OCI-LY7 (cell line): ENCODE measurements around the gene BTF3. TPM values are rescaled to one million over a fixed set of nuclear protein-coding genes. Genes with fewer than 3 reads are reported as not detected.

Experiments used
- BruUV-seq: library from RNA; stranded (reverse); fragments of 400-500 nt; replicated peaks from 2 replicates; lab custom pipeline; 2021; lab: Mats Ljungman, UMichigan
- CTCF ChIA-PET: fragments of 300-600 bp; sonication (Branson Sonifier 250); formaldehyde crosslinking; loops from one replicate; lab custom pipeline; 2022; ENCODE audit warnings: antibody characterized with exemption; ENCODE audit not compliant: unreplicated experiment; lab: Charles Lee
- POLR2A ChIA-PET: fragments of 300-600 bp; sonication (Branson Sonifier 250); formaldehyde crosslinking; loops from one replicate; lab custom pipeline; 2022; ENCODE audit warnings: antibody characterized with exemption; lab: Charles Lee
- DNase-seq: peaks from one replicate; pipeline ENCODE4 v3.0.0-alpha.2; 2015; ENCODE audit warnings: low spot score
- H2AFZ ChIP-seq: fragments of 200-600 bp; sonication (generic), shearing (Covaris generic); 2 replicates; pipeline ENCODE4 v1.6.1; 2014; ENCODE audit warnings: mild to moderate bottlenecking, antibody characterized with exemption, low read length, moderate library complexity
- H3K27ac ChIP-seq: fragments of 200-600 bp; sonication (generic); 2 replicates; pipeline ENCODE4 v1.5.1; 2014; ENCODE audit warnings: mixed run types, low read depth, mild to moderate bottlenecking, moderate library complexity, low read length, inconsistent platforms; ENCODE audit not compliant: poor library complexity, severe bottlenecking
- H3K36me3 ChIP-seq: fragments of 200-600 bp; sonication (generic); 2 replicates; pipeline ENCODE4 v1.6.1; 2014; ENCODE audit warnings: mild to moderate bottlenecking, antibody characterized with exemption, low read length, moderate library complexity, mixed read lengths; ENCODE audit not compliant: insufficient read depth
- H3K4me1 ChIP-seq: fragments of 200-600 bp; sonication (generic); 2 replicates; pipeline ENCODE4 v1.5.1; 2014; ENCODE audit warnings: mild to moderate bottlenecking, low read length; ENCODE audit not compliant: insufficient read depth, poor library complexity, severe bottlenecking
- H3K4me2 ChIP-seq: fragments of 200-600 bp; sonication (generic); 2 replicates; pipeline ENCODE4 v1.6.1; 2014; ENCODE audit warnings: mild to moderate bottlenecking, low read length
- H3K4me3 ChIP-seq: fragments of 200-600 bp; sonication (generic); 2 replicates; pipeline ENCODE4 v1.5.1; 2014; ENCODE audit warnings: mild to moderate bottlenecking, low read depth, low read length; ENCODE audit not compliant: poor library complexity, severe bottlenecking
- H3K79me2 ChIP-seq: fragments of 200-600 bp; sonication (generic); 2 replicates; pipeline ENCODE4 v1.6.1; 2016; ENCODE audit warnings: low read depth, mild to moderate bottlenecking, low read length, moderate library complexity, mixed read lengths; ENCODE audit not compliant: insufficient read depth
- H3K9me2 ChIP-seq: fragments of 200-600 bp; sonication (generic); 2 replicates; pipeline ENCODE4 v1.6.1; 2016; ENCODE audit warnings: mild to moderate bottlenecking, low read length, mixed read lengths; ENCODE audit not compliant: insufficient read depth
- H3K9me3 ChIP-seq: fragments of 200-600 bp; sonication (generic); 2 replicates; pipeline ENCODE4 v1.6.1; 2014; ENCODE audit warnings: mild to moderate bottlenecking, mixed run types, low read length, mixed read lengths
- H4K20me1 ChIP-seq: fragments of 200-600 bp; sonication (generic); 2 replicates; pipeline ENCODE4 v1.6.1; 2014; ENCODE audit warnings: mild to moderate bottlenecking, antibody characterized with exemption, low read length, moderate library complexity, mixed read lengths; ENCODE audit not compliant: insufficient read depth
- EZH2phosphoT487 ChIP-seq: fragments of 200-600 bp; sonication (generic); IDR thresholded peaks from 2 replicates; pipeline ENCODE4 v1.6.1; 2018; ENCODE audit warnings: low read depth, borderline replicate concordance, mild to moderate bottlenecking, mixed run types, antibody characterized with exemption, low read length, moderate library complexity, mixed read lengths
- intact Hi-C: fragments of 100-400 bp; cut with micrococcal nuclease; formaldehyde crosslinking; loops from one replicate; pipeline ENCODE4 v1.10.0; 2022; ENCODE audit not compliant: unreplicated experiment
- total RNA-seq, 2 experiments: library from RNA; depleted of rRNA in 1 of 2; stranded (reverse); fragments of >200 nt in 1 of 2; shearing (Covaris generic) in 1 of 2; gene quantifications; 2 replicates each; pipeline ENCODE4 v1.2.3, GENCODE V29; 2014 to 2022
- TF ChIP-seq, protein P1 (sequence below): fragments of 200-600 bp; sonication (generic); conservative IDR thresholded peaks from 2 replicates; pipeline ENCODE4 v1.5.1; 2014; ENCODE audit warnings: mild to moderate bottlenecking, antibody characterized with exemption, low read length, moderate library complexity, mixed read lengths

The BTF3 gene
- total RNA-seq, 2 experiments from 2014 or later = 350 to 736 TPM

DNA sequence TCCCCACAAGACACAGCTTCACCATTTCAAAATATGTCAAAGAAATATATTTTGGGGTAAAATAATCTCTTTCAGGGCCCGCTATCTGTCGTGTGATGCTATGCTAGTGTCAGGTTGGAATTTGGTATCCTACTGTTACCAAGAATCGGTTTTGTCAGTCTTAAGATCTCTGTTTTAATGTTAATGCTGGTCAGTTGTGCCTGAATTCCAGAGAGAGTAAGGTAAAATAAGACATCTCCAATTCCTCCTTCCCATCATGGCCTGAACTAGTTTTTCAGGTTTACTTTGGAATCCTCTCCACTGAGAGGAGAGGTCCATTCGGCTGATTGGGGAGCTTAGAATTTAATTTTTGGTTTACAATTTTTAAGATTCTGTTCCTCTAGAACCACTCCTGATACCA lies 10.4 kb upstream of the BTF3 start:
- Histone ChIP-seq H3K36me3 (no peaks in the 10 kb centered on the region), H2AFZ (no peak overlapping the region), H3K4me1 (no peaks in the 10 kb centered on the region), H3K79me2 (no peaks in the 10 kb centered on the region), H3K9me3 (no peaks in the 10 kb centered on the region), H4K20me1 (no peaks in the 10 kb centered on the region), H3K9me2 (no peaks in the 10 kb centered on the region), H3K4me2 (no peak overlapping the region), H3K4me3 (no peak overlapping the region), H3K27ac (no peak overlapping the region)
- TF ChIP-seq, protein P1, sequence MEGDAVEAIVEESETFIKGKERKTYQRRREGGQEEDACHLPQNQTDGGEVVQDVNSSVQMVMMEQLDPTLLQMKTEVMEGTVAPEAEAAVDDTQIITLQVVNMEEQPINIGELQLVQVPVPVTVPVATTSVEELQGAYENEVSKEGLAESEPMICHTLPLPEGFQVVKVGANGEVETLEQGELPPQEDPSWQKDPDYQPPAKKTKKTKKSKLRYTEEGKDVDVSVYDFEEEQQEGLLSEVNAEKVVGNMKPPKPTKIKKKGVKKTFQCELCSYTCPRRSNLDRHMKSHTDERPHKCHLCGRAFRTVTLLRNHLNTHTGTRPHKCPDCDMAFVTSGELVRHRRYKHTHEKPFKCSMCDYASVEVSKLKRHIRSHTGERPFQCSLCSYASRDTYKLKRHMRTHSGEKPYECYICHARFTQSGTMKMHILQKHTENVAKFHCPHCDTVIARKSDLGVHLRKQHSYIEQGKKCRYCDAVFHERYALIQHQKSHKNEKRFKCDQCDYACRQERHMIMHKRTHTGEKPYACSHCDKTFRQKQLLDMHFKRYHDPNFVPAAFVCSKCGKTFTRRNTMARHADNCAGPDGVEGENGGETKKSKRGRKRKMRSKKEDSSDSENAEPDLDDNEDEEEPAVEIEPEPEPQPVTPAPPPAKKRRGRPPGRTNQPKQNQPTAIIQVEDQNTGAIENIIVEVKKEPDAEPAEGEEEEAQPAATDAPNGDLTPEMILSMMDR = no peak
- TF ChIP-seq EZH2phosphoT487 = no peak
- ChIA-PET POLR2A (no interaction called here), CTCF (no interaction called here)
- BruUV-seq = no TSS peak
- DNase-seq = no peak
- intact Hi-C loops = no loop called here

DNA sequence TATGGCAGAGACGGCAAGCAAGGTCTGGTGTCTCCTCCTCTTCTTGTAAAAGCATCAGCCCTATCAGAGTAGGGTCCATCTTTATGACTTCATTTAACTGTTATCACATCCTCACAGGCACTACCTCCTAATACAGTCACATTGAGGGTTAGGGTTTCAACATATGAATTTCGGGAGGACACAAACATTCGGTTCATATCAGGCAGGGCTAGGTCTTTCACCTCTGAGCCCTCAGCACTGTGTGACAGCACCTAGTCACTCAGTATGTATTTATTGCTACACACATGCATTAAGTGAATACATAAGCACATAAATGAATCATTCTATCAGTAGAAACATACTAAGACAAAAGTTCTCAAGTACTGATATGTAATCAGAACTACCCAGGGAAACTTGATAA lies 9.4 kb upstream of the BTF3 start:
- H3K9me3 ChIP-seq = no peaks in the 10 kb centered on the region
- ChIA-PET CTCF (no interaction called here), POLR2A (no interaction called here)

DNA sequence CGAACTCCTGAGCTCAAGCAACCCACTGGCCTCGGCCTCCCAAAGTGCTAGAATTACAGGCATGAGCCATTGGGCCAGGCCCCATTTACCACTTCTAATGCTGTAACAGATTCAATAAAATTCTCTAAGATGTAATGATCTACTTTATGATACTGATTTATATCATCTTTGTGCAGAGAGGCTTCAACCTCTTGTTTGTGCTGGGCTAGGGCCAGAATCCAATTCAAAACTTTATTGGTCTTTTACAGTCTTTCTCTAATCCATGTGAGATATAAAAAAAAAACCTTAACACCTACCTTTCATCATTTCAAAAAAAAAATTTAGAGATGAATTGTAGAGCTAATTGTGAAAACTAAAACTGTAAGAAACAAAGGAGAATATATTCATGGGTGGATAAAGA lies 8.2 kb upstream of the BTF3 start:
- Histone ChIP-seq H3K36me3 (no peaks in the 10 kb centered on the region), H3K79me2 (no peaks in the 10 kb centered on the region), H3K9me3 (no peaks in the 10 kb centered on the region), H3K4me2 (no peak overlapping the region), H3K4me1 (no peaks in the 10 kb centered on the region), H2AFZ (no peak overlapping the region), H4K20me1 (no peaks in the 10 kb centered on the region), H3K4me3 (no peak overlapping the region), H3K27ac (no peak overlapping the region), H3K9me2 (no peaks in the 10 kb centered on the region)
- ChIA-PET CTCF (no interaction called here), POLR2A (no interaction called here)
- no TSS peak for BruUV-seq
- TF ChIP-seq, protein P1 = no peak
- TF ChIP-seq EZH2phosphoT487 = no peak
- DNase-seq = no peak
- intact Hi-C loops = no loop called here

More for the DNA sequence above, 9.4 kb upstream of the BTF3 start:
- Histone ChIP-seq H3K4me1 (no peaks in the 10 kb centered on the region), H3K36me3 (no peaks in the 10 kb centered on the region), H3K9me2 (no peaks in the 10 kb centered on the region), H3K27ac (no peak overlapping the region), H4K20me1 (no peaks in the 10 kb centered on the region), H3K4me2 (no peak overlapping the region), H3K79me2 (no peaks in the 10 kb centered on the region), H2AFZ (no peak overlapping the region), H3K4me3 (no peak overlapping the region)
- DNase-seq = no peak
- intact Hi-C loops = no loop called here
- TF ChIP-seq EZH2phosphoT487 = no peak
- TF ChIP-seq, protein P1 = no peak
- BruUV-seq = no TSS peak
